ENCODE data around the gene KCNN3. TPM values are rescaled to one million over a fixed set of nuclear protein-coding genes. Genes with fewer than 3 reads are reported as not detected.

The KCNN3 gene
- total RNA-seq, 1 experiment from 2014 or later: 1.3 TPM

- TF ChIP-seq E2F1 (CRISPR knock-in tag; IDR thresholded peaks at IDR 0.05) (no peak), CDX4 (CRISPR knock-in tag; IDR thresholded peaks at IDR 0.05; ENCODE audit: borderline replicate concordance) (no peak)
- TF ChIP-seq, protein P1, sequence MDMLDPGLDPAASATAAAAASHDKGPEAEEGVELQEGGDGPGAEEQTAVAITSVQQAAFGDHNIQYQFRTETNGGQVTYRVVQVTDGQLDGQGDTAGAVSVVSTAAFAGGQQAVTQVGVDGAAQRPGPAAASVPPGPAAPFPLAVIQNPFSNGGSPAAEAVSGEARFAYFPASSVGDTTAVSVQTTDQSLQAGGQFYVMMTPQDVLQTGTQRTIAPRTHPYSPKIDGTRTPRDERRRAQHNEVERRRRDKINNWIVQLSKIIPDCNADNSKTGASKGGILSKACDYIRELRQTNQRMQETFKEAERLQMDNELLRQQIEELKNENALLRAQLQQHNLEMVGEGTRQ (CRISPR knock-in tag; IDR thresholded peaks at IDR 0.05): no peak
- TF ChIP-seq, protein P2, sequence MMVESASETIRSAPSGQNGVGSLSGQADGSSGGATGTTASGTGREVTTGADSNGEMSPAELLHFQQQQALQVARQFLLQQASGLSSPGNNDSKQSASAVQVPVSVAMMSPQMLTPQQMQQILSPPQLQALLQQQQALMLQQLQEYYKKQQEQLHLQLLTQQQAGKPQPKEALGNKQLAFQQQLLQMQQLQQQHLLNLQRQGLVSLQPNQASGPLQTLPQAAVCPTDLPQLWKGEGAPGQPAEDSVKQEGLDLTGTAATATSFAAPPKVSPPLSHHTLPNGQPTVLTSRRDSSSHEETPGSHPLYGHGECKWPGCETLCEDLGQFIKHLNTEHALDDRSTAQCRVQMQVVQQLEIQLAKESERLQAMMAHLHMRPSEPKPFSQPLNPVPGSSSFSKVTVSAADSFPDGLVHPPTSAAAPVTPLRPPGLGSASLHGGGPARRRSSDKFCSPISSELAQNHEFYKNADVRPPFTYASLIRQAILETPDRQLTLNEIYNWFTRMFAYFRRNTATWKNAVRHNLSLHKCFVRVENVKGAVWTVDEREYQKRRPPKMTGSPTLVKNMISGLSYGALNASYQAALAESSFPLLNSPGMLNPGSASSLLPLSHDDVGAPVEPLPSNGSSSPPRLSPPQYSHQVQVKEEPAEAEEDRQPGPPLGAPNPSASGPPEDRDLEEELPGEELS (CRISPR knock-in tag; IDR thresholded peaks at IDR 0.05): no peak
- TF ChIP-seq, protein P3, sequence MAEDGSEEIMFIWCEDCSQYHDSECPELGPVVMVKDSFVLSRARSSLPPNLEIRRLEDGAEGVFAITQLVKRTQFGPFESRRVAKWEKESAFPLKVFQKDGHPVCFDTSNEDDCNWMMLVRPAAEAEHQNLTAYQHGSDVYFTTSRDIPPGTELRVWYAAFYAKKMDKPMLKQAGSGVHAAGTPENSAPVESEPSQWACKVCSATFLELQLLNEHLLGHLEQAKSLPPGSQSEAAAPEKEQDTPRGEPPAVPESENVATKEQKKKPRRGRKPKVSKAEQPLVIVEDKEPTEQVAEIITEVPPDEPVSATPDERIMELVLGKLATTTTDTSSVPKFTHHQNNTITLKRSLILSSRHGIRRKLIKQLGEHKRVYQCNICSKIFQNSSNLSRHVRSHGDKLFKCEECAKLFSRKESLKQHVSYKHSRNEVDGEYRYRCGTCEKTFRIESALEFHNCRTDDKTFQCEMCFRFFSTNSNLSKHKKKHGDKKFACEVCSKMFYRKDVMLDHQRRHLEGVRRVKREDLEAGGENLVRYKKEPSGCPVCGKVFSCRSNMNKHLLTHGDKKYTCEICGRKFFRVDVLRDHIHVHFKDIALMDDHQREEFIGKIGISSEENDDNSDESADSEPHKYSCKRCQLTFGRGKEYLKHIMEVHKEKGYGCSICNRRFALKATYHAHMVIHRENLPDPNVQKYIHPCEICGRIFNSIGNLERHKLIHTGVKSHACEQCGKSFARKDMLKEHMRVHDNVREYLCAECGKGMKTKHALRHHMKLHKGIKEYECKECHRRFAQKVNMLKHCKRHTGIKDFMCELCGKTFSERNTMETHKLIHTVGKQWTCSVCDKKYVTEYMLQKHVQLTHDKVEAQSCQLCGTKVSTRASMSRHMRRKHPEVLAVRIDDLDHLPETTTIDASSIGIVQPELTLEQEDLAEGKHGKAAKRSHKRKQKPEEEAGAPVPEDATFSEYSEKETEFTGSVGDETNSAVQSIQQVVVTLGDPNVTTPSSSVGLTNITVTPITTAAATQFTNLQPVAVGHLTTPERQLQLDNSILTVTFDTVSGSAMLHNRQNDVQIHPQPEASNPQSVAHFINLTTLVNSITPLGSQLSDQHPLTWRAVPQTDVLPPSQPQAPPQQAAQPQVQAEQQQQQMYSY (CRISPR knock-in tag; IDR thresholded peaks at IDR 0.05): no peak
Measured at GRCh38 chr1:154833209-154833608, 36.9 kb downstream of the KCNN3 start (continued).

DNA sequence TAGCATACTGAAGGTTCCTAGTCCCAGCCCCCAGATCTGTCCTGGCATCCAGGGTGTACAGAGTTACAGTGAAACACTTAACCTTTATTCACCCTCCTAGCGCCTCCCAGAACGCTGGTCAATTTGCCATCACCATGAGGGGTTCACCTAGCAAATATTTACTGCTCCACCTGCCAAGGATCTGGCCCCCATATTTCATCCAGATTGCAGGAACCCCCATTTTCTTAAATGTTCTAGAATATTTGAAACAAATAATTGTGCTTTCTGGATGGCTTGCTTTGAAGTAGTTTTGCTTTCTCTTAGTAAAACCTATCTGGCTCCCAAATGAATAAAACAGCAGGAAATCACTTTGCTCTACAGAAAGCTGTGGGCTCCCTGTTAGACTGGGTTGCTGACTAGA is 37.7 kb downstream of the KCNN3 start:
- ChIA-PET POLR2A (no interaction called here), CTCF (interaction anchor here (1.5 to 2.2 kb wide), 2 partner anchors 10 to 13 kb away, joined by 4 to 8 read pairs; no protein-coding TSS in a partner anchor)
- no peaks in the 10 kb centered on the region for H3K4me1 Mint-ChIP-seq
- no peaks in the 10 kb centered on the region for H3K36me3 Mint-ChIP-seq
- TF ChIP-seq ZSCAN18 (CRISPR knock-in tag; IDR thresholded peaks at IDR 0.05) (no peak), ZNF425 (CRISPR knock-in tag; conservative IDR thresholded peaks at IDR 0.05) (no peak)
- no peak for ATAC-seq
- DNase-seq (ENCODE audit: low spot score): no peak
- H3K4me3 Mint-ChIP-seq: no peak overlapping the region
- no peak overlapping the region for H3K27ac Mint-ChIP-seq
- no peaks in the 10 kb centered on the region for H3K9me3 Mint-ChIP-seq
- H3K27me3 Mint-ChIP-seq (ENCODE audit: low read depth): no peaks in the 10 kb centered on the region

GRCh38 chr1:154831462-154831861 is 38.6 kb downstream of the KCNN3 start:
- H3K4me1 Mint-ChIP-seq: no peaks in the 10 kb centered on the region
- DNase-seq (ENCODE audit: low spot score) (no peak), ATAC-seq (no peak)
- H3K36me3 Mint-ChIP-seq: no peaks in the 10 kb centered on the region
- CTCF ChIA-PET: interaction anchor here (2.2 kb wide), 1 partner anchor 12 kb away, joined by 8 read pairs; no protein-coding TSS in a partner anchor
- H3K27me3 Mint-ChIP-seq (ENCODE audit: low read depth): no peaks in the 10 kb centered on the region
- no peak overlapping the region for H3K27ac Mint-ChIP-seq
- no peaks in the 10 kb centered on the region for H3K9me3 Mint-ChIP-seq
- no peak overlapping the region for H3K4me3 Mint-ChIP-seq
- POLR2A ChIA-PET: no interaction called here
- TF ChIP-seq, protein P2 (CRISPR knock-in tag; IDR thresholded peaks at IDR 0.05): no peak
- TF ChIP-seq, protein P1 (CRISPR knock-in tag; IDR thresholded peaks at IDR 0.05): no peak
- TF ChIP-seq ZNF425 (CRISPR knock-in tag; conservative IDR thresholded peaks at IDR 0.05) (no peak), ZNF423 (CRISPR knock-in tag; IDR thresholded peaks at IDR 0.05) (no peak), SMAD3 (CRISPR knock-in tag; IDR thresholded peaks at IDR 0.05; ENCODE audit: borderline replicate concordance) (no peak)
- TF ChIP-seq, protein P4, sequence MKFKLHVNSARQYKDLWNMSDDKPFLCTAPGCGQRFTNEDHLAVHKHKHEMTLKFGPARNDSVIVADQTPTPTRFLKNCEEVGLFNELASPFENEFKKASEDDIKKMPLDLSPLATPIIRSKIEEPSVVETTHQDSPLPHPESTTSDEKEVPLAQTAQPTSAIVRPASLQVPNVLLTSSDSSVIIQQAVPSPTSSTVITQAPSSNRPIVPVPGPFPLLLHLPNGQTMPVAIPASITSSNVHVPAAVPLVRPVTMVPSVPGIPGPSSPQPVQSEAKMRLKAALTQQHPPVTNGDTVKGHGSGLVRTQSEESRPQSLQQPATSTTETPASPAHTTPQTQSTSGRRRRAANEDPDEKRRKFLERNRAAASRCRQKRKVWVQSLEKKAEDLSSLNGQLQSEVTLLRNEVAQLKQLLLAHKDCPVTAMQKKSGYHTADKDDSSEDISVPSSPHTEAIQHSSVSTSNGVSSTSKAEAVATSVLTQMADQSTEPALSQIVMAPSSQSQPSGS (CRISPR knock-in tag; IDR thresholded peaks at IDR 0.05; ENCODE audit: borderline replicate concordance, low read depth): no peak

All from WTC11 (cell line).